KMS-11 (cell line): Measurements from ENCODE around the gene BBS2.

Experiments used
- H2AFZ ChIP-seq: fragments of 200-600 bp; sonication (generic); 2 replicates; pipeline ENCODE4 v1.6.1; 2016; ENCODE audit warnings: antibody characterized with exemption, mixed run types, low read depth
- H3K27ac ChIP-seq: fragments of 200-600 bp; sonication (generic); 2 replicates; pipeline ENCODE4 v1.6.1; 2016; ENCODE audit warnings: mild to moderate bottlenecking, mixed run types
- H3K27me3 ChIP-seq: fragments of 200-600 bp; sonication (generic); 2 replicates; pipeline ENCODE4 v1.6.1; 2017; ENCODE audit warnings: mild to moderate bottlenecking, low read depth, mixed run types, moderate library complexity; ENCODE audit not compliant: insufficient read depth
- H3K36me3 ChIP-seq: fragments of 200-600 bp; sonication (generic); 2 replicates; pipeline ENCODE4 v1.6.1; 2017; ENCODE audit warnings: mild to moderate bottlenecking, mixed run types; ENCODE audit not compliant: insufficient read depth
- H3K4me1 ChIP-seq: fragments of 200-600 bp; sonication (generic); 2 replicates; pipeline ENCODE4 v1.6.1; 2016; ENCODE audit warnings: mild to moderate bottlenecking, low read depth, mixed run types; ENCODE audit not compliant: poor library complexity, severe bottlenecking
- H3K4me2 ChIP-seq: fragments of 200-600 bp; sonication (generic); 2 replicates; pipeline ENCODE4 v1.7.0; 2016; ENCODE audit warnings: mild to moderate bottlenecking, mixed run types
- H3K4me3 ChIP-seq: fragments of 200-600 bp; sonication (generic); IDR thresholded peaks from 2 replicates; pipeline ENCODE4 v1.6.1; 2017; ENCODE audit warnings: low read depth, low read length, mixed read lengths; ENCODE audit not compliant: insufficient read depth
- H3K79me2 ChIP-seq: fragments of 200-600 bp; sonication (generic); 2 replicates; pipeline ENCODE4 v1.6.1; 2016; ENCODE audit warnings: low read depth, mixed run types; ENCODE audit not compliant: insufficient read depth
- H3K9ac ChIP-seq: fragments of 200-600 bp; sonication (generic); 2 replicates; pipeline ENCODE4 v1.6.1; 2016; ENCODE audit warnings: mild to moderate bottlenecking, mixed run types
- H4K20me1 ChIP-seq: fragments of 200-600 bp; sonication (generic); 2 replicates; pipeline ENCODE4 v1.6.1; 2016; ENCODE audit warnings: mild to moderate bottlenecking, mixed run types; ENCODE audit not compliant: insufficient read depth
- TF ChIP-seq, protein P1 (sequence below): fragments of 200-600 bp; sonication (generic); conservative IDR thresholded peaks from 2 replicates; pipeline ENCODE4 v1.6.1; 2017; ENCODE audit warnings: low read depth, mild to moderate bottlenecking, antibody characterized with exemption, low read length, moderate library complexity, mixed read lengths

Gene BBS2

DNA sequence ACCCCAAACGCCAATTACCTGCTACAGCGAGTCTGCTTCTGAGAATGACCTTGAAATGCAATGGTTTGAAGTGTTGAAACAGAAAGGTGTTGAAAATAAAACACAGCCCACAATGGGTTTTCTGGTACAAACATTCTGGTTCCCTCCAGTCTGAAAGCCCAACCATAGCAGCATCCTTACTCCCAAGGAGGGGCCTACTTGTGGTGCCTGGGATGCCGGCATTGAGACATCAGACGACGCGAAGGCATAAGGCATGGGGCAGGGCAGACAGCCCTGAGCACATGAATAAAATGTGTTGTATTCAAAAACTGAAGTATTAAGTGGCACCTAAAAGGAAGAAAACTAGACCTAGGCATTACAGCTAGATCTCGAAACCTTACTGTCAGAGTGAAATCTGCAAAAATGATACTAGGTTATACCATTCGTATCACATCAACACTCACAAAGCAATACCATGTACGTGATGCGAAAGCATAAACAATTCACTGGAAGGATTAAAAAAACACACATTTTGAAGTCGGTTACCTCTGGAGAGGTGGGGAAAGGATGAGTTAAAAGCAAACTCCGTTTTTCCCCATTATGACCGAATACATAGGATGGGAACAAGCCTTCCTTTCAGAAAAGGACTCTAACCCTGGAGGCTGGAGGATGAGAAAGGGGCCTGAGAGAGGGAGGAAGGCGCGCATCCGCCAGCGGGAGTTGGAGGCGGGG, 69.4 kb downstream of the BBS2 start:
- H3K27me3 ChIP-seq = no peaks in the 10 kb centered on the region
- TF ChIP-seq, protein P1, sequence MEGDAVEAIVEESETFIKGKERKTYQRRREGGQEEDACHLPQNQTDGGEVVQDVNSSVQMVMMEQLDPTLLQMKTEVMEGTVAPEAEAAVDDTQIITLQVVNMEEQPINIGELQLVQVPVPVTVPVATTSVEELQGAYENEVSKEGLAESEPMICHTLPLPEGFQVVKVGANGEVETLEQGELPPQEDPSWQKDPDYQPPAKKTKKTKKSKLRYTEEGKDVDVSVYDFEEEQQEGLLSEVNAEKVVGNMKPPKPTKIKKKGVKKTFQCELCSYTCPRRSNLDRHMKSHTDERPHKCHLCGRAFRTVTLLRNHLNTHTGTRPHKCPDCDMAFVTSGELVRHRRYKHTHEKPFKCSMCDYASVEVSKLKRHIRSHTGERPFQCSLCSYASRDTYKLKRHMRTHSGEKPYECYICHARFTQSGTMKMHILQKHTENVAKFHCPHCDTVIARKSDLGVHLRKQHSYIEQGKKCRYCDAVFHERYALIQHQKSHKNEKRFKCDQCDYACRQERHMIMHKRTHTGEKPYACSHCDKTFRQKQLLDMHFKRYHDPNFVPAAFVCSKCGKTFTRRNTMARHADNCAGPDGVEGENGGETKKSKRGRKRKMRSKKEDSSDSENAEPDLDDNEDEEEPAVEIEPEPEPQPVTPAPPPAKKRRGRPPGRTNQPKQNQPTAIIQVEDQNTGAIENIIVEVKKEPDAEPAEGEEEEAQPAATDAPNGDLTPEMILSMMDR = no peak
- no peak overlapping the region for H3K4me3 ChIP-seq
- peaks cover 79% of the 10 kb centered on the region for H3K79me2 ChIP-seq
- H3K4me1 ChIP-seq = peaks cover 38% of the 10 kb centered on the region
- no peaks in the 10 kb centered on the region; the same call in 1 of the 2 replicates for H3K36me3 ChIP-seq
- H3K9ac ChIP-seq = peak overlapping the region; percentile 70; the same call in 1 of the 2 replicates
- peak overlapping the region; percentile 99 for H3K4me2 ChIP-seq
- H4K20me1 ChIP-seq = no peaks in the 10 kb centered on the region; the same call in 1 of the 2 replicates
- no peak overlapping the region for H3K27ac ChIP-seq
- H2AFZ ChIP-seq = peak overlapping the region; percentile 60

- peaks cover 66% of the 10 kb centered on the region for H3K79me2 ChIP-seq
- H3K4me3 ChIP-seq = no peak overlapping the region
- H3K36me3 ChIP-seq = peaks cover 1% of the 10 kb centered on the region; the same call in 1 of the 2 replicates
- no peaks in the 10 kb centered on the region; the same call in 1 of the 2 replicates for H4K20me1 ChIP-seq
- no peak overlapping the region for H2AFZ ChIP-seq
- H3K4me1 ChIP-seq = peaks cover 33% of the 10 kb centered on the region
- no peak overlapping the region for H3K9ac ChIP-seq
- no peak overlapping the region for H3K4me2 ChIP-seq
- TF ChIP-seq, protein P1 = no peak
- H3K27ac ChIP-seq = no peak overlapping the region
- no peaks in the 10 kb centered on the region for H3K27me3 ChIP-seq
Observed at GRCh38 chr16:56448005-56448404, 71.8 kb downstream of the BBS2 start.

DNA sequence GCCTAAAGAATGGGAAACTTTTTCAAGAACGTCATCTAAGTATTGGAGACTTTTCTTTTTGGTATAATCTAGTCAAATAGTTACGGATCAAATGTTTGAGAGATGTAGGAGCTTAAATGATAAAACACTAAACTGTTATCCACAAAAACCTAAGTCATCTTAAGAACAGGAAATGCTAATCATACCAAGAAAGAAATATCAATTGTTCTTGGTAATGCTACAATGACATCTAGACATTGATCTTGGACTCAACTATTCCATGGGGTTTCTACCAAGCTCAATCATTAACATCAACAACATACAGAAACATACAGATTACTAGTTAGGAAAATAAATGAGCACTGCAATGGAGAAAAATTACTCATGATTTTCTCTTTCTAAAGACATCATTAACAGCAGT, 72.5 kb downstream of the BBS2 start:
- TF ChIP-seq, protein P1 = no peak
- no peak overlapping the region for H2AFZ ChIP-seq
- H4K20me1 ChIP-seq = no peaks in the 10 kb centered on the region; the same call in 1 of the 2 replicates
- no peak overlapping the region for H3K4me2 ChIP-seq
- no peaks in the 10 kb centered on the region for H3K27me3 ChIP-seq
- no peak overlapping the region for H3K27ac ChIP-seq
- peaks cover 5% of the 10 kb centered on the region; the same call in 1 of the 2 replicates for H3K36me3 ChIP-seq
- no peak overlapping the region for H3K4me3 ChIP-seq
- peaks cover 25% of the 10 kb centered on the region for H3K4me1 ChIP-seq
- no peak overlapping the region for H3K9ac ChIP-seq
- H3K79me2 ChIP-seq = peaks cover 59% of the 10 kb centered on the region

DNA sequence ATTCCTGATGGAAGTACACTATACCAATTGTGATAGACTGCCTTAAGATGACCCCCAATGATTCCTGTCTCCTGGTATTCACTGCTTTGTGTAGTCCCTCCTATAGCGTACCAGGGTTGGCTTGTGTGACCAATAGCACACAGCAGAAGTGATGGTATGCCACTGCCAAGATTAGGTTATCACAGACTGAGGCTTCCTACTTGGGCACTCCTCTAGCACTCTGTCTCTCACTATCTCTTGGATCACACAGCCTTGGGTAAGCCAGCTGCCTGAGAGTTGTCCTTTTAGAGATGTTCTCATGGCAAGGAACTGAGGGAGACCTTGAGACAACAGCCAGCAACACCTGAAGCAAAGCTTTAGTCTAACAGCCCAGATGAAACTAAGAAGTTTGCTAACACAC, 81.8 kb downstream of the BBS2 start:
- TF ChIP-seq, protein P1 = no peak
- Histone ChIP-seq H3K4me3 (no peak overlapping the region), H3K27me3 (no peaks in the 10 kb centered on the region), H4K20me1 (no peaks in the 10 kb centered on the region), H3K9ac (no peak overlapping the region), H3K36me3 (peaks cover 8% of the 10 kb centered on the region; the same call in 1 of the 2 replicates), H3K4me2 (no peak overlapping the region), H3K79me2 (no peaks in the 10 kb centered on the region; the same call in 1 of the 2 replicates), H3K27ac (no peak overlapping the region), H3K4me1 (no peaks in the 10 kb centered on the region), H2AFZ (no peak overlapping the region)
